KOPT-K1 (cell line): ENCODE results near the gene NDUFA12.

Experiments
- H3K27ac ChIP-seq: fragments of 200-600 bp; sonication (generic); 2 replicates; pipeline ENCODE4 v1.5.1; 2016; ENCODE audit warnings: antibody characterized with exemption, mild to moderate bottlenecking, low read depth, low read length; ENCODE audit not compliant: poor library complexity, severe bottlenecking
- H3K36me3 ChIP-seq: fragments of 200-600 bp; sonication (generic); 2 replicates; pipeline ENCODE4 v1.5.1; 2017; ENCODE audit warnings: antibody characterized with exemption, mild to moderate bottlenecking, low read length, moderate library complexity; ENCODE audit not compliant: insufficient read depth
- H3K9me3 ChIP-seq: fragments of 200-600 bp; sonication (generic); 2 replicates; pipeline ENCODE4 v1.5.1; 2017; ENCODE audit warnings: antibody characterized with exemption, low read length, mild to moderate bottlenecking; ENCODE audit not compliant: insufficient read depth, poor library complexity, severe bottlenecking

Gene NDUFA12

GRCh38 chr12:94938583-94938982, 64.9 kb downstream of the NDUFA12 start:
- H3K9me3 ChIP-seq = no peaks in the 10 kb centered on the region
- H3K36me3 ChIP-seq = no peaks in the 10 kb centered on the region
- no peak overlapping the region for H3K27ac ChIP-seq

GRCh38 chr12:94930772-94931171, 72.7 kb downstream of the NDUFA12 start:
- H3K9me3 ChIP-seq = no peaks in the 10 kb centered on the region

GRCh38 chr12:94930216-94930654, 73.3 kb downstream of the NDUFA12 start:
- H3K27ac ChIP-seq = no peak overlapping the region
- no peaks in the 10 kb centered on the region for H3K9me3 ChIP-seq
- H3K36me3 ChIP-seq = no peaks in the 10 kb centered on the region

More at GRCh38 chr12:94930772-94931171, 72.7 kb downstream of the NDUFA12 start:
- no peaks in the 10 kb centered on the region for H3K36me3 ChIP-seq
- H3K27ac ChIP-seq = no peak overlapping the region

GRCh38 chr12:94929780-94930179, 73.7 kb downstream of the NDUFA12 start:
- Histone ChIP-seq H3K27ac (no peak overlapping the region), H3K9me3 (no peaks in the 10 kb centered on the region), H3K36me3 (no peaks in the 10 kb centered on the region)

GRCh38 chr12:94925729-94926128, 77.8 kb downstream of the NDUFA12 start:
- Histone ChIP-seq H3K27ac (no peak overlapping the region), H3K9me3 (no peaks in the 10 kb centered on the region), H3K36me3 (no peaks in the 10 kb centered on the region)

- Histone ChIP-seq H3K27ac (no peak overlapping the region), H3K36me3 (no peaks in the 10 kb centered on the region), H3K9me3 (no peaks in the 10 kb centered on the region)
Measured at GRCh38 chr12:94925206-94925605, 78.3 kb downstream of the NDUFA12 start.

GRCh38 chr12:94922561-94922960, 80.9 kb downstream of the NDUFA12 start:
- H3K27ac ChIP-seq = no peak overlapping the region
- no peaks in the 10 kb centered on the region for H3K36me3 ChIP-seq
- H3K9me3 ChIP-seq = no peaks in the 10 kb centered on the region
